A549 (cell line): ENCODE results near the gene CA12. TPM values are rescaled to one million over a fixed set of nuclear protein-coding genes. Genes with fewer than 3 reads are reported as not detected.

ENCODE experiments used
- ATAC-seq, 2 experiments: fragments of 200-7000 bp in 1 of 2; fragments of >200 bp in 1 of 2; cut with Nextera tagmentation in 1 of 2; cut with Tn5 transposase in 1 of 2; 3 replicates each; pipeline versions ENCODE4 v1.8.0 to v1.9.1; 2018 to 2020; ENCODE audit warnings: mild to moderate bottlenecking in 1 of 2, moderate library complexity in 1 of 2
- CTCF ChIA-PET: fragments of 300-600 bp; sonication (Branson Sonifier 250); formaldehyde crosslinking; extraction: SDS; loops from one replicate; lab custom pipeline; 2021; ENCODE audit warnings: antibody characterized with exemption, inconsistent platforms; lab: Yijun Ruan, JAX
- POLR2A ChIA-PET: fragments of 350-600 bp; formaldehyde crosslinking; extraction: SDS; loops from one replicate; lab custom pipeline; 2021; ENCODE audit warnings: antibody characterized with exemption, inconsistent platforms; lab: Yijun Ruan, JAX
- DNase-seq, 2 experiments: peaks; one replicate each; pipeline versions ENCODE4 v3.0.0 to v3.0.0-alpha.2; 2011 to 2016; ENCODE audit warnings: low read depth in 1 of 2, low spot score in 1 of 2
- FAIRE-seq: peaks from 2 replicates; lab custom pipeline; 2011; peaks lifted over from hg19 to GRCh38; lab: Jason Lieb, UNC
- H3K27ac ChIP-seq, 2 experiments: fragments of >200 bp; sonication (Bioruptor Twin); formaldehyde crosslinking; 3 replicates each; pipeline ENCODE4 v1.5.1; 2016 to 2017
- H3K4me1 ChIP-seq: fragments of >200 bp; sonication (Bioruptor Twin); formaldehyde crosslinking; 3 replicates; pipeline ENCODE4 v1.6.1; 2016
- H3K4me2 ChIP-seq: fragments of >200 bp; sonication (Bioruptor Twin); formaldehyde crosslinking; 3 replicates; pipeline ENCODE4 v1.6.1; 2016
- H3K4me3 ChIP-seq: fragments of >200 bp; sonication (Bioruptor Twin); formaldehyde crosslinking; 3 replicates; pipeline ENCODE4 v1.5.1; 2016
- H3K9me3 ChIP-seq: fragments of >200 bp; sonication (Bioruptor Twin); formaldehyde crosslinking; 3 replicates; pipeline ENCODE4 v1.6.1; 2016
- CBX8 ChIP-seq: fragments of 200-600 bp; sonication (generic); IDR thresholded peaks from 2 replicates; pipeline ENCODE4 v1.6.1; 2016
- CHD2 ChIP-seq: fragments of 150-350 bp; IDR thresholded peaks from 2 replicates; pipeline ENCODE4 v1.6.1; 2014; ENCODE audit warnings: low read length; ENCODE audit not compliant: partially characterized antibody
- EHF ChIP-seq: fragments of 250-450 bp; sonication (Bioruptor Pico); IDR thresholded peaks from 2 replicates; pipeline ENCODE4 v1.5.0; 2020; ENCODE audit warnings: mild to moderate bottlenecking
- EP300 ChIP-seq, 2 experiments: fragments of >200 bp; sonication (Bioruptor Twin); formaldehyde crosslinking; IDR thresholded peaks; 2 replicates in 1 of 2; 3 replicates in 1 of 2; pipeline ENCODE4 v1.6.1; 2016 to 2017
- ESRRA ChIP-seq: fragments of 150-350 bp; IDR thresholded peaks from 2 replicates; pipeline ENCODE4 v1.6.1; 2014; ENCODE audit warnings: mild to moderate bottlenecking, low read length, borderline replicate concordance
- FOSB ChIP-seq: fragments of 250-450 bp; sonication (Bioruptor Pico); IDR thresholded peaks from 2 replicates; pipeline ENCODE4 v1.5.0; 2020; ENCODE audit warnings: mild to moderate bottlenecking, moderate library complexity
- FOXS1 ChIP-seq: fragments of 250-450 bp; sonication (Bioruptor Pico); IDR thresholded peaks from 2 replicates; pipeline ENCODE4 v1.5.0; 2020; ENCODE audit warnings: mild to moderate bottlenecking, moderate library complexity
- GATA3 ChIP-seq: IDR thresholded peaks from 2 replicates; pipeline ENCODE4 v1.6.1; 2012; ENCODE audit warnings: borderline replicate concordance
- HDAC2 ChIP-seq: fragments of 200-600 bp; sonication (generic); IDR thresholded peaks from 2 replicates; pipeline ENCODE4 v1.6.1; 2016
- HOXA7 ChIP-seq: fragments of 250-450 bp; sonication (Bioruptor Pico); IDR thresholded peaks from 2 replicates; pipeline ENCODE4 v1.5.0; 2020; ENCODE audit warnings: mild to moderate bottlenecking, moderate library complexity
- JUN ChIP-seq, 2 experiments: fragments of >200 bp; sonication (Bioruptor Twin); formaldehyde crosslinking; IDR thresholded peaks; 2 replicates in 1 of 2; 3 replicates in 1 of 2; pipeline ENCODE4 v1.6.1; 2016 to 2017
- JUNB ChIP-seq: fragments of >200 bp; sonication (Bioruptor Twin); formaldehyde crosslinking; IDR thresholded peaks from 2 replicates; pipeline ENCODE4 v1.6.1; 2016
- KDM1A ChIP-seq: fragments of 200-600 bp; sonication (generic); IDR thresholded peaks from 2 replicates; pipeline ENCODE4 v1.6.1; 2016; ENCODE audit warnings: low read depth, mild to moderate bottlenecking
- KDM5A ChIP-seq: fragments of 200-600 bp; sonication (generic); IDR thresholded peaks from 2 replicates; pipeline ENCODE4 v1.6.1; 2016; ENCODE audit warnings: antibody characterized with exemption, mild to moderate bottlenecking
- MAZ ChIP-seq: fragments of 150-350 bp; IDR thresholded peaks from 2 replicates; pipeline ENCODE4 v1.6.1; 2014; ENCODE audit warnings: antibody characterized with exemption, low read depth, low read length, borderline replicate concordance
- NPAS2 ChIP-seq: fragments of 250-450 bp; sonication (Bioruptor Pico); IDR thresholded peaks from 2 replicates; pipeline ENCODE4 v1.8.0; 2022; ENCODE audit warnings: mild to moderate bottlenecking, moderate library complexity, borderline replicate concordance
- RCOR1 ChIP-seq: fragments of 150-350 bp; IDR thresholded peaks from 2 replicates; pipeline ENCODE4 v1.6.1; 2014; ENCODE audit warnings: antibody characterized with exemption, low read length, low read depth
- RFX5 ChIP-seq: fragments of 450-650 bp; IDR thresholded peaks from 2 replicates; pipeline ENCODE4 v1.7.1; 2014; ENCODE audit warnings: antibody characterized with exemption, mild to moderate bottlenecking, moderate library complexity
- SREBF2 ChIP-seq: fragments of 450-650 bp; IDR thresholded peaks from 2 replicates; pipeline ENCODE4 v1.6.1; 2014; ENCODE audit warnings: mild to moderate bottlenecking, moderate library complexity
- TFCP2L1 ChIP-seq: fragments of 250-450 bp; sonication (Bioruptor Pico); IDR thresholded peaks from 2 replicates; pipeline ENCODE4 v1.5.0; 2021; ENCODE audit warnings: mild to moderate bottlenecking
- TP53 ChIP-seq: fragments of 250-450 bp; sonication (Bioruptor Pico); IDR thresholded peaks from 2 replicates; pipeline ENCODE4 v1.5.0; 2021; ENCODE audit warnings: mild to moderate bottlenecking, moderate library complexity
- ZFP36 ChIP-seq: fragments of 450-650 bp; IDR thresholded peaks from 2 replicates; pipeline ENCODE4 v1.6.1; 2014; ENCODE audit warnings: borderline replicate concordance; ENCODE audit not compliant: partially characterized antibody
- ZNF302 ChIP-seq: fragments of 250-450 bp; sonication (Bioruptor Pico); IDR thresholded peaks from 2 replicates; pipeline ENCODE4 v1.9.0; 2021; ENCODE audit warnings: inconsistent platforms, mild to moderate bottlenecking, moderate library complexity
- ZSCAN20 ChIP-seq: fragments of 250-450 bp; sonication (Bioruptor Pico); IDR thresholded peaks from 2 replicates; pipeline ENCODE4 v1.8.0; 2022; ENCODE audit warnings: mild to moderate bottlenecking, moderate library complexity
- WGBS: methylation state at CpG from one replicate; pipeline ENCODE4 v1.1.6; 2017; ENCODE audit errors: missing lambda C conversion rate; 5-methylcytosine and 5-hydroxymethylcytosine counted together
- polyA plus RNA-seq, 4 experiments: library from polyadenylated mRNA; depleted of rRNA in 3 of 4; stranded (reverse); fragments of >200 nt; fragmentation: RNase III in 1 of 4; extraction: RNeasy Plus Mini Kit Qiagen cat#74134 plus additional on column Dnase treatment in 1 of 4; gene quantifications; 2 replicates in 3 of 4; 3 replicates in 1 of 4; pipeline ENCODE4 v1.2.3, GENCODE V29; 2011 to 2017
- TF ChIP-seq, protein P1 (sequence below): fragments of >200 bp; sonication (Bioruptor Twin); formaldehyde crosslinking; IDR thresholded peaks from 2 replicates; pipeline ENCODE4 v1.6.1; 2016
- TF ChIP-seq, protein P2 (sequence below): fragments of 250-450 bp; sonication (Bioruptor Pico); IDR thresholded peaks from 2 replicates; pipeline ENCODE4 v1.5.0; 2021; ENCODE audit warnings: mild to moderate bottlenecking, moderate library complexity, borderline replicate concordance
- TF ChIP-seq, protein P3 (sequence below): fragments of 250-450 bp; sonication (Bioruptor Pico); IDR thresholded peaks from 2 replicates; pipeline ENCODE4 v1.5.0; 2020; ENCODE audit warnings: low read depth, mild to moderate bottlenecking, moderate library complexity
- TF ChIP-seq, protein P4 (sequence below): fragments of >200 bp; sonication (Bioruptor Twin); formaldehyde crosslinking; IDR thresholded peaks from 3 replicates; pipeline ENCODE4 v1.6.1; 2016
- TF ChIP-seq, protein P5 (sequence below): IDR thresholded peaks from 2 replicates; pipeline ENCODE4 v1.6.1; 2012
- TF ChIP-seq, protein P6 (sequence below): fragments of 200-600 bp; sonication (generic); IDR thresholded peaks from 2 replicates; pipeline ENCODE4 v1.6.1; 2016; ENCODE audit warnings: antibody characterized with exemption, mild to moderate bottlenecking, moderate library complexity
- TF ChIP-seq, protein P7 (sequence below): IDR thresholded peaks from 2 replicates; pipeline ENCODE4 v1.6.1; 2012; ENCODE audit warnings: low read depth, borderline replicate concordance

CA12 gene
- polyA plus RNA-seq, 2 of the 4 experiments (the other 2 are of a cell fraction): 129 to 323 TPM

DNA sequence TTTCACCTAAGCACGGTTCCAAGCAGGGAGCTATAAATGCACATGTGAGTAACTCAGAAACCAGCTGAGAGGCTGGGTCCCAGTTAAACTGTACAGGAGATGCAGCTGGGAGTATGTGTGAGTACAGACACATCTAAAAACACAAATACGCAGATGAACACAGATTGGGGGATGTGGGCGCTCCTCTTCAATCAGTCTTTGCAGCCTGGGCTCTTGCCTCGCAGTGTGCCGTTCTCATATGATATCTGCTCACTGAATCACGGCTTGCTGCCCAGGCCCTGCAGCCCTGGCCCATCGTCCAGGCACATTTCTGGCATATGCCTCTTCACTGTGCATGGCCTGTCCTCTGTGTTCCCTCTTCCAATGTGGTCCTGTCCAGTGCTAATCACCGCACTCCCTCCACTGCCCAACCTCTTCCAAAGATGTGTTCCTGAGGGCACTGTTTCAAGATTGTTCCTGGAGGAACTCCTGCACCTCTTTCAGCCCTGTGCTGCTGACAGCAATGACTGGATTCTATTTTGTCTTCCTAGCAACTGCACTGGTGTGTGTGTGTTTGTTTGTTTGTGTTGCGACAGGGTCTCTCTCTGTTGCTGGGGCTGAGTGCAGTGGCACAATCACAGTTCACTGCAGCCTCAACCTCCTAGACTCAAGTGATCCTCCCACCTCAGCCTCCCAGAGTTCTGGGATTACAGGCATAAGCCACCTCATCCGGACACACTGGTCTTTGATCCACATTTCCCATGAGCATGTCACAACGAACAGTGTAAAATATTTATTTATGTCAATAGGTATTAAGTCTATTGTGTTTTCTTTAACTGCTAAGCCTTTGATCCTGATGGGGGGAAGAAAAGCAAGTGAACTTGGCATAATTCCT, 17.0 kb downstream of the CA12 start:
- 63% methylated on average over 11 of the region's 11 CpGs for WGBS
- CTCF ChIA-PET: interaction anchor here (1.4 kb wide), 1 partner anchor 39 kb away, joined by 3 read pairs; no protein-coding TSS in a partner anchor
- ATAC-seq (peak; percentile 67 to 70), DNase-seq (peak in 1 of 2 experiments; percentile 87), FAIRE-seq (peak; percentile 79)
- POLR2A ChIA-PET: no interaction called here
- peak overlapping the region; percentile 56 for H3K4me2 ChIP-seq
- H3K4me3 ChIP-seq: no peak overlapping the region
- peak overlapping the region; percentile 88 to 93 for H3K27ac ChIP-seq
- no peaks in the 10 kb centered on the region for H3K9me3 ChIP-seq
- H3K4me1 ChIP-seq: peaks cover 70% of the 10 kb centered on the region
- TF ChIP-seq ESRRA (no peak), CBX8 (no peak), NPAS2 (CRISPR knock-in tag) (no peak), RCOR1 (no peak), TFCP2L1 (CRISPR knock-in tag) (no peak), SREBF2 (no peak), EHF (CRISPR knock-in tag) (no peak; the same call in 1 of the 2 replicates), MAZ (no peak), JUNB (peak; percentile 73), HOXA7 (CRISPR knock-in tag) (no peak), EP300 (IDR thresholded peaks at IDR 0.05) (peak; percentile 86; a peak in 4 of 5 replicates), CHD2 (no peak), RFX5 (no peak), KDM1A (no peak), FOSB (CRISPR knock-in tag) (no peak), ZNF302 (0 out of 2 replicates have a peak, but pooled peaks have one; percentile 7), GATA3 (peak; percentile 75), JUN (IDR thresholded peaks at IDR 0.05) (peak; percentile 83 to 84; a peak in 4 of 5 replicates), ZSCAN20 (CRISPR knock-in tag) (no peak), HDAC2 (no peak), KDM5A (no peak), TP53 (CRISPR knock-in tag) (no peak), ZFP36 (no peak), FOXS1 (CRISPR knock-in tag) (no peak)
- TF ChIP-seq, protein P1, sequence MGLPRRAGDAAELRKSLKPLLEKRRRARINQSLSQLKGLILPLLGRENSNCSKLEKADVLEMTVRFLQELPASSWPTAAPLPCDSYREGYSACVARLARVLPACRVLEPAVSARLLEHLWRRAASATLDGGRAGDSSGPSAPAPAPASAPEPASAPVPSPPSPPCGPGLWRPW: peak; percentile 46; the same call in 1 of the 2 replicates
- TF ChIP-seq, protein P2, sequence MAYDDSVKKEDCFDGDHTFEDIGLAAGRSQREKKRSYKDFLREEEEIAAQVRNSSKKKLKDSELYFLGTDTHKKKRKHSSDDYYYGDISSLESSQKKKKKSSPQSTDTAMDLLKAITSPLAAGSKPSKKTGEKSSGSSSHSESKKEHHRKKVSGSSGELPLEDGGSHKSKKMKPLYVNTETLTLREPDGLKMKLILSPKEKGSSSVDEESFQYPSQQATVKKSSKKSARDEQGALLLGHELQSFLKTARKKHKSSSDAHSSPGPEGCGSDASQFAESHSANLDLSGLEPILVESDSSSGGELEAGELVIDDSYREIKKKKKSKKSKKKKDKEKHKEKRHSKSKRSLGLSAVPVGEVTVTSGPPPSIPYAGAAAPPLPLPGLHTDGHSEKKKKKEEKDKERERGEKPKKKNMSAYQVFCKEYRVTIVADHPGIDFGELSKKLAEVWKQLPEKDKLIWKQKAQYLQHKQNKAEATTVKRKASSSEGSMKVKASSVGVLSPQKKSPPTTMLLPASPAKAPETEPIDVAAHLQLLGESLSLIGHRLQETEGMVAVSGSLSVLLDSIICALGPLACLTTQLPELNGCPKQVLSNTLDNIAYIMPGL: no peak
- TF ChIP-seq, protein P3, sequence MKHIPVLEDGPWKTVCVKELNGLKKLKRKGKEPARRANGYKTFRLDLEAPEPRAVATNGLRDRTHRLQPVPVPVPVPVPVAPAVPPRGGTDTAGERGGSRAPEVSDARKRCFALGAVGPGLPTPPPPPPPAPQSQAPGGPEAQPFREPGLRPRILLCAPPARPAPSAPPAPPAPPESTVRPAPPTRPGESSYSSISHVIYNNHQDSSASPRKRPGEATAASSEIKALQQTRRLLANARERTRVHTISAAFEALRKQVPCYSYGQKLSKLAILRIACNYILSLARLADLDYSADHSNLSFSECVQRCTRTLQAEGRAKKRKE (CRISPR knock-in tag): no peak
- TF ChIP-seq, protein P4, sequence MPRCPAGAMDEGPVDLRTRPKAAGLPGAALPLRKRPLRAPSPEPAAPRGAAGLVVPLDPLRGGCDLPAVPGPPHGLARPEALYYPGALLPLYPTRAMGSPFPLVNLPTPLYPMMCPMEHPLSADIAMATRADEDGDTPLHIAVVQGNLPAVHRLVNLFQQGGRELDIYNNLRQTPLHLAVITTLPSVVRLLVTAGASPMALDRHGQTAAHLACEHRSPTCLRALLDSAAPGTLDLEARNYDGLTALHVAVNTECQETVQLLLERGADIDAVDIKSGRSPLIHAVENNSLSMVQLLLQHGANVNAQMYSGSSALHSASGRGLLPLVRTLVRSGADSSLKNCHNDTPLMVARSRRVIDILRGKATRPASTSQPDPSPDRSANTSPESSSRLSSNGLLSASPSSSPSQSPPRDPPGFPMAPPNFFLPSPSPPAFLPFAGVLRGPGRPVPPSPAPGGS: peak; percentile 69; the same call in 1 of the 3 replicates
- TF ChIP-seq, protein P5, sequence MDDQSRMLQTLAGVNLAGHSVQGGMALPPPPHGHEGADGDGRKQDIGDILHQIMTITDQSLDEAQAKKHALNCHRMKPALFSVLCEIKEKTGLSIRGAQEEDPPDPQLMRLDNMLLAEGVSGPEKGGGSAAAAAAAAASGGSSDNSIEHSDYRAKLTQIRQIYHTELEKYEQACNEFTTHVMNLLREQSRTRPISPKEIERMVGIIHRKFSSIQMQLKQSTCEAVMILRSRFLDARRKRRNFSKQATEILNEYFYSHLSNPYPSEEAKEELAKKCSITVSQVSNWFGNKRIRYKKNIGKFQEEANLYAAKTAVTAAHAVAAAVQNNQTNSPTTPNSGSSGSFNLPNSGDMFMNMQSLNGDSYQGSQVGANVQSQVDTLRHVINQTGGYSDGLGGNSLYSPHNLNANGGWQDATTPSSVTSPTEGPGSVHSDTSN: no peak
- TF ChIP-seq, protein P6, sequence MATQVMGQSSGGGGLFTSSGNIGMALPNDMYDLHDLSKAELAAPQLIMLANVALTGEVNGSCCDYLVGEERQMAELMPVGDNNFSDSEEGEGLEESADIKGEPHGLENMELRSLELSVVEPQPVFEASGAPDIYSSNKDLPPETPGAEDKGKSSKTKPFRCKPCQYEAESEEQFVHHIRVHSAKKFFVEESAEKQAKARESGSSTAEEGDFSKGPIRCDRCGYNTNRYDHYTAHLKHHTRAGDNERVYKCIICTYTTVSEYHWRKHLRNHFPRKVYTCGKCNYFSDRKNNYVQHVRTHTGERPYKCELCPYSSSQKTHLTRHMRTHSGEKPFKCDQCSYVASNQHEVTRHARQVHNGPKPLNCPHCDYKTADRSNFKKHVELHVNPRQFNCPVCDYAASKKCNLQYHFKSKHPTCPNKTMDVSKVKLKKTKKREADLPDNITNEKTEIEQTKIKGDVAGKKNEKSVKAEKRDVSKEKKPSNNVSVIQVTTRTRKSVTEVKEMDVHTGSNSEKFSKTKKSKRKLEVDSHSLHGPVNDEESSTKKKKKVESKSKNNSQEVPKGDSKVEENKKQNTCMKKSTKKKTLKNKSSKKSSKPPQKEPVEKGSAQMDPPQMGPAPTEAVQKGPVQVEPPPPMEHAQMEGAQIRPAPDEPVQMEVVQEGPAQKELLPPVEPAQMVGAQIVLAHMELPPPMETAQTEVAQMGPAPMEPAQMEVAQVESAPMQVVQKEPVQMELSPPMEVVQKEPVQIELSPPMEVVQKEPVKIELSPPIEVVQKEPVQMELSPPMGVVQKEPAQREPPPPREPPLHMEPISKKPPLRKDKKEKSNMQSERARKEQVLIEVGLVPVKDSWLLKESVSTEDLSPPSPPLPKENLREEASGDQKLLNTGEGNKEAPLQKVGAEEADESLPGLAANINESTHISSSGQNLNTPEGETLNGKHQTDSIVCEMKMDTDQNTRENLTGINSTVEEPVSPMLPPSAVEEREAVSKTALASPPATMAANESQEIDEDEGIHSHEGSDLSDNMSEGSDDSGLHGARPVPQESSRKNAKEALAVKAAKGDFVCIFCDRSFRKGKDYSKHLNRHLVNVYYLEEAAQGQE: no peak
- TF ChIP-seq, protein P7, sequence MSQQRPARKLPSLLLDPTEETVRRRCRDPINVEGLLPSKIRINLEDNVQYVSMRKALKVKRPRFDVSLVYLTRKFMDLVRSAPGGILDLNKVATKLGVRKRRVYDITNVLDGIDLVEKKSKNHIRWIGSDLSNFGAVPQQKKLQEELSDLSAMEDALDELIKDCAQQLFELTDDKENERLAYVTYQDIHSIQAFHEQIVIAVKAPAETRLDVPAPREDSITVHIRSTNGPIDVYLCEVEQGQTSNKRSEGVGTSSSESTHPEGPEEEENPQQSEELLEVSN: no peak
